ENCODE data around the gene ERG.

ERG gene

DNA sequence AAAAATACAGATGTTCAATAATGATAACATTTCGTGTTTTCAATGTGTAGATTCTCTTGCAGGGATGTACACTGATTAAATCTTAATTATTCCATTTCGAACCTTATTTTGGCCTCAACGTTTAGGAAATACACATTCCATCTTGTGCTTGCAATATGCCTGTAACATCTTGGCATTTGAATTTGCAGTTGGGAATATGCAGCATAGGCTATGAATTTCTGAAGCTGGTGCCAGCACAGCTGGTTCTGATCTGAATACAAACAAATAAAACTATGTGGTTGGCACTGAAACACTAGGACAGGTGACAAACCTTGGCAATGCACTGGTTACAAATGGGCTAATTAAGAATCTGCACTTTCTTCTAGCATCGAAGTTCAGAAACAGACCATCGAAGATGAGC is 108.4 kb downstream of the ERG start:
- no peak for DNase-seq (ENCODE audit: low read depth, low spot score)

GRCh38 chr21:38389354-38389676 is 109.0 kb downstream of the ERG start:
- no peak for DNase-seq (ENCODE audit: low read depth, low spot score)

- DNase-seq (ENCODE audit: low read depth, low spot score) = no peak
Observed at GRCh38 chr21:38388647-38389353, 109.5 kb downstream of the ERG start.

DNA sequence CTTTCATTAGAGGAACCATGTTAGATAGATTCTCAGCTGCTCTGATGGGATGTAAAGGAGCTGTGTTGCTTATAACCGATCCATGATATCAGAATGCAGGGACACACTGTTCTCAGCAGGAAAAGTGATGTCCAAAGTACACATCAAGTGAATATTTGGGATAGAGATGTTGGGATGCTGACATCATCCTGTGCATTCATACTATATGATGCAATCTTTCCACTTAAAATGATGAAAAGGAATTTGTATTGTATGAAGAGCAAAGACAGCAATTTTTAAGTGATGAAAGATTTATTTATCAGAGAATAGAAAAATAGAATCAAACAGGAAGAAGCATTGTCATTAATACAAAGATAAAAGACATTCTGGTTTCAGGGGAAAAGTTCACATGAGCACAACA is 110.1 kb downstream of the ERG start:
- no peak for DNase-seq (ENCODE audit: low read depth, low spot score)

DNA sequence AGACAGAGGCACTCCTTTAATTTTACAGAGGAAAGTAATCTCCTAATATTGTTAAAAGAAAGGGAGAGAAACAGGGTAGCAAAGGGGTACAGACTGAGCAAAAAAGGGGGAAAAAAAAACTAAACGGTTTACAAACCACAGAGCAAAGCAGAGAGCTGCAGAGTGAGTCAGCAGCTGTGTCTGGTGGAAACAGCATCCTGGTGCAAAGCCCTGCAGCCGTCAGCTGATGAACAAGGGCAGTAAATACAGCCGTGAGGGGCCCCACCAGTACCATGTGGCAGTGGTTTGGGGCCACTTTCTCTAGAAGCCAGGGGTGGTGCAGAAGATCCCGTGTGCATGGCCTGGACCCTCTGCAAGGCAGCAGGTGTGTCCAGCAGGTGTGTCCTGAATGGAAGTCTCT is 111.3 kb downstream of the ERG start:
- no peak for DNase-seq (ENCODE audit: low read depth, low spot score)

GRCh38 chr21:38385427-38386175 is 112.7 kb downstream of the ERG start:
- DNase-seq (ENCODE audit: low read depth, low spot score) = no peak

GRCh38 chr21:38384675-38385426 is 113.4 kb downstream of the ERG start:
- no peak for DNase-seq (ENCODE audit: low read depth, low spot score)

- no peak for DNase-seq (ENCODE audit: low read depth, low spot score)
Observed at GRCh38 chr21:38384238-38384560, 114.1 kb downstream of the ERG start.

DNA sequence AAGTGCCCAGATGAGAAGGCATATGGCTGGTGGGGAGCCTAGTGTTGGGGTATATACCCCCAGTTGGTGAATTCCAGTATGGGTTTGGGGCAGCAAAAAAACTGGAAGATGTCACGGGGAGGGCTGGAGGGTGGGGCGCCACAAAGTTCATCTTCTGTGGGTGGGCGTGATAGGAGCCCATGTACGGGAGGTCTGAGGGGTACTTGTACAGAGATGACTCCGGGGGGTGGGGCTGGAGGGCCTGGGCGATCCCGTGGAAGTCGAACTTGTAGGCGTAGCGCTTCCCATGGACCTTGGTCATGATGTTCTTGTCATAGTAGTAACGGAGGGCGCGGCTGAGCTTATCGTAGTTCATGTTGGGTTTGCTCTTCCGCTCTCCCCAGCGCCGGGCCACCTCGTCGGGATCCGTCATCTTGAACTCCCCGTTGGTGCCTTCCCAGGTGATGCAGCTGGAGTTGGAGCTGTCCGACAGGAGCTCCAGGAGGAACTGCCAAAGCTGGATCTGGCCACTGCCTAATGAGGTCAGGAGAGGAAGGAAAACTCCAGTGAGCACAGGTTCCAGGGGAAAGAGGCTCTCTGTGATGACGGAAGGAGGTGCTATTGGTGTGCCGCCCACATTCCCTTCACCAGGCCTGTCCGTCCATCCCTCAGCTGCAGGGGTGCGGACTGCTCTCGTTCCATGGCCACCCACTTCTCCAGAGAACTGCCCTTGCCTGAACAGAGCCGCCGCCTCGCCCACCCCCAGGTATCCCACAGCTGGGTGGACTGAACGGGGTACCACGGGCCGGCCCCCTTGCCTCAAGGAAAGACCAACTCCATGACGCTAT is 114.7 kb downstream of the ERG start:
- DNase-seq (ENCODE audit: low read depth, low spot score) = no peak

DNA sequence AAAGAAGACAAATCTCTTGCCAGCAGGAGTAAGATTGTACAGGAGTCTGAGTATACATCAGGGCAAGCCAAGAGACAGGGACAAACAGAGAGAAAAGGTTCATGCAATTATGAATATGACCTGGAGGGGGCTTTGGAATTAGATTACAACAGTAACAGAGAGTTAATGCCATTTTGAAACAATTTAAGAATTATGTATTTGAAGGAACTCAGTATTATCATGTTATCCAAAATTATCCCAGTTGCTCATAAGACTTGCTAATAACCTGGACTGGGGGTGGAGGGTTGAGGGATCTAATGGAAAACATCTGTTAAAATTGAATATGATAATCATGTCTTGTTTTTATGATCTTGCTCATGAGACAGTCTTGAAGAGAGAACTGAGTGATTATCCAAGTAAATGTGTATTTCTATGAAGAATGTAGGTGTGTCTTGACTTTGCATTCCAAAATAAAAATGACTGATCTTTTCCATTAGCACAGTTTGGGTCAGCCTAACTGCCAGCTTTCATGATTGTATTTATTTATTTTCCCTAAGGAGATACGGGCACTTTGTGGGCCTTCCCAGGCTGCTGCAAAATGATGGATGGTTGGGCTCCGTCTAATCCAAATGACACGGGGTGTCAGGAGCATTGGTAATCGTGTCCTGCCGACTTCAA is 117.7 kb downstream of the ERG start:
- no peak for DNase-seq (ENCODE audit: low read depth, low spot score)

- no peak for DNase-seq (ENCODE audit: low read depth, low spot score)
Observed at GRCh38 chr21:38379147-38379546, 119.1 kb downstream of the ERG start.

GRCh38 chr21:38377165-38378088 is 120.8 kb downstream of the ERG start:
- no peak for DNase-seq (ENCODE audit: low read depth, low spot score)

- DNase-seq (ENCODE audit: low read depth, low spot score) = no peak
Observed at GRCh38 chr21:38376693-38377092, 121.6 kb downstream of the ERG start.

- DNase-seq (ENCODE audit: low read depth, low spot score) = no peak
Observed at GRCh38 chr21:38376235-38376634, 122.0 kb downstream of the ERG start.

DNA sequence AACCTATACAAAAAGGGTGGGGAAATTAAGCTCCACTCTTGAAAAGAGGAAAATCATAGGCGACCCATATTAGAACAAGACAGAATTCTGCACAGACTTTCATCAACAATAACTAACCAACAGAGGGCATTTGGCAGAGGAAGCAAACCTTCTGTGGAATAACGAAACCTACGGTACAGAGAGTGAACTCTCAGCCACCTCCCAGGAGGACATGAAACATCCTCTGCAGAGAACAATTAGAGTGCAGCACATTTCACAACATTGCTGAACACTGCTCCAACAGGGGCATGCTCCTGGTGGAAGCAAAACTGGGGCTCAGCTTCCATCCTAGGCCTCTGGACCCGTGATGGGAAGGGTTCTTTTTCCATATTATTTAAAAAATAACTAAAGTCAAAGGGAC is 130.6 kb downstream of the ERG start:
- no peak for DNase-seq (ENCODE audit: low read depth, low spot score)

DNA sequence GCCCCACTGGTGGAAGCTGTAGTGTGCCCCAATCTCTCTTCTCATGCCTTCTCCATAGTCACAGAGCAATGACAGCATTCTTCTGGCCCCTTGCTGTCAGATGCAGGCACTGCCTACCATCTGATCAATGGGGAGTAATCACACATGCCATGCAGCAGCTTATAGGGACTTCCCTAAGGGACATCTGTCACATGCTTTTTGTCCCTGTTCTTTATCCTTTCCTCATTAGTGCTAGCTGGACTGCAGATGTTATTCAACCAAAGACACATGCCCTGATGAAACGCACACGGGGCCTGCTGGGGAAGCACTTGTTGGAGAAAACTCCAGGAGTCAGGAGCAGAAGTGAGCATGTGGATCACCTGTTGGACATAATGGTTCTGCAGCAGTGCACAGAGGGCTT is 132.8 kb downstream of the ERG start:
- DNase-seq (ENCODE audit: low read depth, low spot score) = no peak

DNA sequence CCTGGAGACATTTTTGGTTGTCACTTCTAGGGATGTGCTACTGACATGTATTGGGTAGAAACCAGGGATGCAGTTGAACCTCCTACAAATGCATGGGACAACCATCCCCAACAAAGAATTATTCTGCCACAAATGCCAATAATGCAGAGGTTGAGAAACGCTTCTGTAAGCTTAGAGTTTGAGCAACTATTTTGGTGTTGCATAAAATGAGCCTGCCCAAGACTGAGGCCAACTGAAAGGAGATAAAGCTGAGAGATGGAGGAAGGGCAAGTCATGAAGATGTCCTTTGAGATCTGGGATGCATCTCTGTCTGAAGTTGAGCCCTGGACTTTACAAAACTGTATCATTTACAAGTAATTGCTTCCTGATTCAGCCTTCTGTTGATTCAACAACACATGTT is 134.6 kb downstream of the ERG start:
- DNase-seq (ENCODE audit: low read depth, low spot score) = no peak

- no peak for DNase-seq (ENCODE audit: low read depth, low spot score)
Observed at GRCh38 chr21:38361324-38361723, 137.0 kb downstream of the ERG start.

DNA sequence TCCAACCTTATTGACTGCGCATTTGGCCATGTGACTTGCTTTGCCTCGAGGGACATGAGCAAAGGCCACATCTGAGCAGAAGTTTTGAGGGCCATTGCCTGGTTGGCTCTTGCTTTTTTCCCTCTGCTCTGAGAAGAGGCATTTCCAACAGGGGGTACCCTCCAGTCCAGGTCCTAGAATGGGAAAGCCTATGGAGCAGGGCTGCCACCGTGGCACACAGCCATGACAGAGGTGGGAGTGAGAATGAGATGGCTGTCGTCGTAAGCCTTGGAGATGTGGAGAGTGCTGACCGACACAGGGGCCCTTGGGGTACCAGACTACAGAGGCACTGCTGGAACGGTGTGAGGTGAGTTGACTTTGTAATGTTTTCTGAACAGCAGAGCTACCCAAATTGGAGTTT is 138.4 kb downstream of the ERG start:
- no peak for DNase-seq (ENCODE audit: low read depth, low spot score)

- no peak for DNase-seq (ENCODE audit: low read depth, low spot score)
Observed at GRCh38 chr21:38359090-38359489, 139.2 kb downstream of the ERG start.

- no peak for DNase-seq (ENCODE audit: low read depth, low spot score)
Observed at GRCh38 chr21:38358666-38359065, 139.6 kb downstream of the ERG start.
